HG02759 (cell line): ENCODE measurements around the gene ZNF784.

Experiments used
- ATAC-seq: cut with Tn5 transposase; IDR thresholded peaks from one replicate; pipeline ENCODE4 v1.9.1; 2021; ENCODE audit warnings: mild to moderate bottlenecking, moderate library complexity; ENCODE audit not compliant: unreplicated experiment

ZNF784 gene

GRCh38 chr19:55622242-55622969 lies 2.0 kb downstream of the ZNF784 start:
- ATAC-seq = no peak

- no peak for ATAC-seq
Observed at GRCh38 chr19:55621673-55622231, 2.6 kb downstream of the ZNF784 start.

GRCh38 chr19:55621205-55621672 lies 3.1 kb downstream of the ZNF784 start:
- no peak for ATAC-seq

- ATAC-seq = no peak
Observed at GRCh38 chr19:55620410-55621204, 3.8 kb downstream of the ZNF784 start.

GRCh38 chr19:55619286-55619685 lies 5.1 kb downstream of the ZNF784 start:
- no peak for ATAC-seq

- ATAC-seq = no peak
Observed at GRCh38 chr19:55618426-55618825, 5.9 kb downstream of the ZNF784 start.

- no peak for ATAC-seq
Observed at GRCh38 chr19:55617426-55617825, 6.9 kb downstream of the ZNF784 start.

- no peak for ATAC-seq
Observed at GRCh38 chr19:55616395-55616875, 7.9 kb downstream of the ZNF784 start.

- no peak for ATAC-seq
Observed at GRCh38 chr19:55615543-55616394, 8.6 kb downstream of the ZNF784 start.

GRCh38 chr19:55614711-55615542 lies 9.4 kb downstream of the ZNF784 start:
- ATAC-seq = no peak

GRCh38 chr19:55613930-55614710 lies 10.2 kb downstream of the ZNF784 start:
- ATAC-seq = no peak

- ATAC-seq = no peak
Observed at GRCh38 chr19:55613396-55613795, 11.0 kb downstream of the ZNF784 start.

GRCh38 chr19:55611983-55612645 lies 12.3 kb downstream of the ZNF784 start:
- no peak for ATAC-seq

- no peak for ATAC-seq
Observed at GRCh38 chr19:55611300-55611982, 12.9 kb downstream of the ZNF784 start.

- ATAC-seq = no peak
Observed at GRCh38 chr19:55609326-55609725, 15.0 kb downstream of the ZNF784 start.

GRCh38 chr19:55606817-55607216 lies 17.5 kb downstream of the ZNF784 start:
- no peak for ATAC-seq

GRCh38 chr19:55606471-55606787 lies 17.9 kb downstream of the ZNF784 start:
- ATAC-seq = no peak
